Peyer's patch (tissue), 4 donors: ENCODE measurements around the gene CHCHD4.

Experiments
- CTCF ChIP-seq, 6 experiments: fragments of 450-650 bp in 4 of 6; fragments of 200-600 bp in 2 of 6; sonication (generic) in 1 of 6; IDR thresholded peaks; one replicate each; pipeline ENCODE4 v1.5.1; 2017 to 2019; ENCODE audit warnings: antibody characterized with exemption in 6 of 6, mild to moderate bottlenecking in 3 of 6, moderate library complexity in 1 of 6
- POLR2A ChIP-seq, 2 donors: fragments of 450-650 bp; IDR thresholded peaks; one replicate each; pipeline ENCODE4 v1.5.1; 2017; ENCODE audit warnings: antibody characterized with exemption in 2 of 2, mild to moderate bottlenecking in 2 of 2, moderate library complexity in 2 of 2

DNA sequence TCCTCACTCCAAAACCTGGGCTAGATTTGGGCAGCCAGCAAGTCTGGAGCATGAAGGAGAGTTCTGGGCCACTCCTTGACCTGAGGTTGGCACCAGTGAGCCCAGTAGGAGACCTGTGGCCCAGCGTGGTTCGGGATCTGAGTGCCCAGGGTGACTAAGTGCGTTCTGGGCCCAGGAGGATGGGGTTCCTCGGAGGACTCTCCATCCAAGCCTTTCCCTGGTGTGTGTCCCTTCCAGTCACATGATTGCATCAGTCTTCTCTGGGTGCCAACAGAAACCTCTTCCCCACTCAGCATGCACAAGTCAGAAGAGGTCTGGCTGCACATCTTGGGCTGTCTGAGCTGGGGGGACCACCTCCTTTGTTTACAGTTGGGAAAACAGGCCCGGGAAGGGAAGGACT, 15.1 kb upstream of the CHCHD4 start:
- TF ChIP-seq CTCF (IDR thresholded peaks at IDR 0.05) = no peak
- TF ChIP-seq POLR2A (IDR thresholded peaks at IDR 0.05) = no peak
